ENCODE results near the gene SDE2.

Gene SDE2

GRCh38 chr1:226006686-226007085 lies 7.5 kb upstream of the SDE2 start:
- TF ChIP-seq, protein P1, sequence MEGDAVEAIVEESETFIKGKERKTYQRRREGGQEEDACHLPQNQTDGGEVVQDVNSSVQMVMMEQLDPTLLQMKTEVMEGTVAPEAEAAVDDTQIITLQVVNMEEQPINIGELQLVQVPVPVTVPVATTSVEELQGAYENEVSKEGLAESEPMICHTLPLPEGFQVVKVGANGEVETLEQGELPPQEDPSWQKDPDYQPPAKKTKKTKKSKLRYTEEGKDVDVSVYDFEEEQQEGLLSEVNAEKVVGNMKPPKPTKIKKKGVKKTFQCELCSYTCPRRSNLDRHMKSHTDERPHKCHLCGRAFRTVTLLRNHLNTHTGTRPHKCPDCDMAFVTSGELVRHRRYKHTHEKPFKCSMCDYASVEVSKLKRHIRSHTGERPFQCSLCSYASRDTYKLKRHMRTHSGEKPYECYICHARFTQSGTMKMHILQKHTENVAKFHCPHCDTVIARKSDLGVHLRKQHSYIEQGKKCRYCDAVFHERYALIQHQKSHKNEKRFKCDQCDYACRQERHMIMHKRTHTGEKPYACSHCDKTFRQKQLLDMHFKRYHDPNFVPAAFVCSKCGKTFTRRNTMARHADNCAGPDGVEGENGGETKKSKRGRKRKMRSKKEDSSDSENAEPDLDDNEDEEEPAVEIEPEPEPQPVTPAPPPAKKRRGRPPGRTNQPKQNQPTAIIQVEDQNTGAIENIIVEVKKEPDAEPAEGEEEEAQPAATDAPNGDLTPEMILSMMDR (conservative IDR thresholded peaks at IDR 0.05) = no peak
- no peak overlapping the region for H3K27ac ChIP-seq

DNA sequence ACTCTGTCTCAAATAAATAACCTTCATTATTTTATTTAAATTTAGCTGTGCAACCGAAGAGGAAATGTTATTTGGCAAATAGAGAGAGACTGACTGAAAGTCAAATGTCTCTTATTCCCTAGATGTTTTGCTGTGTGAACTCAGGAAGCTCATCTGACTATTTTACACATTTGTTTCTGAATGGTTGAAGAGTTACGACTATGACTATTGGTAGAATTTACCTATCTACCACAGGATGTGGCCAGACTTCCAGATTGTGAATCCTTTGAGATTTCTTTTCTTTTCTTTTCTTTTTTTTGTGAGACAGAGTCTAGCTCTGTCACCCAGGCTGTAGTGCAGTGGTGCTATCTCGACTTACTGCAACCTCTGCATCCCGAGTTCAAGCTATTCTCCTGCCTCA lies 5.3 kb upstream of the SDE2 start:
- TF ChIP-seq, protein P1 (conservative IDR thresholded peaks at IDR 0.05) = no peak
- no peak overlapping the region for H3K27ac ChIP-seq

- TF ChIP-seq, protein P1 (conservative IDR thresholded peaks at IDR 0.05) = no peak
- no peak overlapping the region; the same call in 1 of the 2 replicates for H3K27ac ChIP-seq
These were observed 4.5 kb upstream of the SDE2 start for GRCh38 chr1:226003502-226004170.

GRCh38 chr1:226002667-226003501 lies 3.7 kb upstream of the SDE2 start:
- TF ChIP-seq, protein P1 (conservative IDR thresholded peaks at IDR 0.05) = no peak
- peak overlapping the region; percentile 68 for H3K27ac ChIP-seq

DNA sequence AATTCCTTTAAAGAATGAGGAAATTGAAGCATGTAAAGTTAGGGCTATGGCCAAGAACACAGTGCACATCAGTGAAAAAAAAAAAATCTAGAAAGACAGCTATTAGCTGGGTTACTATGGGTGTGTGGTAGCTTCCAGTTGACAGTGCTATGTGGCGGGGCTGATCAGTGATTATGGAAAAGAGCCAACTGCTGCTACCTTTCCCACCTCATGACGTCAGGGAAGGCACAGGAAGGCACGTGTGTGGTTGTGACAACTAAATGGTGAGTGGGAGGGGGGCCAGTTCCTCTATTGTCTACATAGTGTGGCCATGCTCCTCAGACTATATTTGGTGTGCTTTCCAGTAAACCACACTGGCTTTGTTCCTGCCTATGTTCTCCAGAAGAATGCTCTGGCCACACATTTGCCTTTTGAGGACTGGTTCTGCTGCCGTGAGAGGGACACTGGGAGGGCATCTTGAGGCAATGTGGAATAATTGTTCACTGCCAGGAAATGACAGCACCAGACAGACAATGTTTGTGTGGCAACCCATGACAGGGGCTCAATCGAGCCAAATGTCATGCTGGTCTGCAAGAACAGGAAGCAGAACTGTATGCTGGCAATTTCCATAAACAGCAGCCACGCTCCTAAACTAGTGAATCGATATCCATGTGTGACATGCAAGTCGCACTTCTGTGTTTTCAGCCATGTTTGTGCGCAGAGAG lies 3.0 kb upstream of the SDE2 start:
- TF ChIP-seq, protein P1 (conservative IDR thresholded peaks at IDR 0.05) = no peak
- H3K27ac ChIP-seq = peak overlapping the region; percentile 68

- TF ChIP-seq, protein P1 (conservative IDR thresholded peaks at IDR 0.05) = no peak
- H3K27ac ChIP-seq = no peak overlapping the region
These were observed 1.9 kb upstream of the SDE2 start for GRCh38 chr1:226001088-226001487.

- H3K27ac ChIP-seq = peak overlapping the region; percentile 89
These were observed 1.4 kb upstream of the SDE2 start for GRCh38 chr1:226000493-226001081.
